Measurements from ENCODE around the gene PHACTR1.

Gene PHACTR1

GRCh38 chr6:13004601-13005000 is 288.0 kb downstream of the PHACTR1 start:
- DNase-seq = no peak

DNA sequence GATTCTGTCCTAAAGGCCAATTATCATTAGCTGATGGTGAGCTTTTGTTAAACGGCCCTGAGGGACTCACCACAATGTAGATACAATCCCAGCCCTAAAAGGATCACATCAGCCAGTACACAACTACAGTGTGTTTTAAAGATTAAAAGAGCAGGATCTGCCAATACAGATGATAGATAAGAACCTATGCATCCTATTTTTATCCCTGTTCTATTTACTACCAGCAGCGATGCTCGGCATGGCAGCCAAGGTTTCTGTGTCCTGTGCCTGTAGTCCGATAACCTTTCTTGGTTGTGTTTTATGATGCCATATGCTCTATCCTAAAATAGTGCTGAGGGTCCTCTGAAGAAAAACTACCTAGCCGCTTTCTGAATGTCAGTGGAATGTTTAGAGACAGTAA is 289.4 kb downstream of the PHACTR1 start:
- no peak for DNase-seq

DNA sequence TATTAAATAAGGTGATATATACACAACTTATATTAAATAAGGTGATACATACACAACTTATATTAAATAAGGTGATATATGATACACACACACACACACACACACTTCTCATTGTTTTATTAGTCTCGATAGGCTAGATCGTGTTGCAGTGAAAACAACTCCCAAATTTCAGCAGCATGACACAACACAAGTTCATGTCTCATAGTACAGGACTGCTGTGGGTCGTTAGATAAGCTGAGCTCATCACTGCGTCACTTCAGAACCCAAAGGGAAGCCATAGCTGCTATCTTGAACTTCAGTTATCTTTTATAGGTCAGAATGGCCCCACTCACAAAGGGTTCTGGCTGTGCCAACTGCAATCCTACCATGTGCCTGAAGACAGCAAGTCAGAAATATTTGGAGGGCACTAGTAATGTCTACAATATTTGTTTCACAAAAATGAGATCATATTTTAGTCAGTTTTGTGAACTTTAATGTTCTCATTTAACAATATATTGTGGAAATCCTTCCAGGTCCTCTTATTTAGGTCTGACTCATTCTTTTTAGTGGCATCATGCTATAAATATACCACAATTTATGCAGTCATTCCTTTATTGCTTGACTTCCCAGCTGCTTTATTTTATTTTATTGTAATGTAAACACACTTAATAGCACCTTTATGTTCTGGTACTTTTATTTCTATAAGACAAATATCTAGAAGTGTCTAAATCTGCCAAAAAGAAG is 290.2 kb downstream of the PHACTR1 start:
- DNase-seq = no peak

GRCh38 chr6:13007744-13008143 is 291.2 kb downstream of the PHACTR1 start:
- no peak for DNase-seq

DNA sequence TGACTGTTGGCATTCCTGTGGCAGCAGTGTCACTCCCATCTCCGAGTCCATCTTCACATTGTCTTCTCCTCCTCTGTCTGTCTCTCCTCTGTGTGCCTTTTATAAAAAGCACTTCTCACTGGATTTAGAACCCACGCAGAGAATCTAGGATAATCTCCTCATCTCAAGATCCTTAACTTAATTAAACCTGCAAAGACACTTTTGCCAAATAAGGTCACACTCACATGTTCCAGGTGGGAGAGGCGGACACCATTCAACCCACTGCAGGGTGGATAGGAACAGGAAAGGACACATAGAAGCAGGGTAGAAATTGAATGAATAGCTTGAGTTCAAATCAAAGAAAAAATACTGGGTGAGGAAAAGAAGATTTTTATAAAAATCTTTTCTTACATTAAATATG is 292.5 kb downstream of the PHACTR1 start:
- DNase-seq = no peak

GRCh38 chr6:13009461-13009860 is 292.9 kb downstream of the PHACTR1 start:
- no peak for DNase-seq

DNA sequence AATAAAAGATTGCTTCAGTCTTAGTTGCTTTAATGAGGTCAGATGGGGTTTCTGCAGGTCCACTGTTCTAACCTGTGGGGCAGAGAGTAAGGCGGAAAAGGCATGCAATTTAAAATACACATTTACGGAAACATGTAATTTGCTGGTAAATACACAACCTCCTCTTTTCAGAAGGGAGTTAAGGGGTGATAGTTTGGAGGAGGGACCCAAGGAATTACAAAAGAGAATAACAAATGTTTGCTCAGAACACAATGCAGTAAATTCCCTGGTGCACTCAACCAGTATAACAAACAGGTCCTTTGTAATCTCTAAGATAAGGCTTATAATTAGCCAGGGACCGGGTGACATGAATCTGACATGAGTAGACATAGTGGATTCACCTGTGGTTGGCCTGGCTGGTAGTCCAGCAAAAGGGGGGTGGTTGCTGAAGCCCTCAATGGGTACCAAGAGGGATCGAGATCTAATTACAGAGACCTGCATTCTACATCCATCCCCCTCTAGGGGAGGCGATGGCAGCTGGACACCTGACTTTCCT is 295.1 kb downstream of the PHACTR1 start:
- no peak for DNase-seq

DNA sequence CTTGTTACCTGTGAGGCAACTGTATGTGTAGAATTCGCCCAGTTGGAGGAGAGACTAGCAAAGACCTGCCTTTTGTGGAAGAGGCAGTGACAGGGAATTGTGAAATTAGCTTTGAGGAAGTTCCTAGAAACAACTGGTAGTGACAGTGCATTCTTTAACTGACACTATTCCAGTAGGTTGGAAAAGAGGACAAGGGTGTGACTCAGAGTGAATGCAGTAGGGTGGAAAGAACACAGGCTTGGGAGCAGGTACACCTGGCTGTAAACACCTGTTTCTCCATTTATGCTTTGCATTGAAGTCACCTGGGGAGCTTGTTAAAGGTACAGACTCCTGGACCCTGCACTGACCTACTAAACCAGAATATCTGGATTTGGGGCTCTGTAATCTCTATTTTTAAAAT is 295.7 kb downstream of the PHACTR1 start:
- DNase-seq = no peak

- no peak for DNase-seq
Observed at GRCh38 chr6:13012977-13013680, 296.6 kb downstream of the PHACTR1 start.

DNA sequence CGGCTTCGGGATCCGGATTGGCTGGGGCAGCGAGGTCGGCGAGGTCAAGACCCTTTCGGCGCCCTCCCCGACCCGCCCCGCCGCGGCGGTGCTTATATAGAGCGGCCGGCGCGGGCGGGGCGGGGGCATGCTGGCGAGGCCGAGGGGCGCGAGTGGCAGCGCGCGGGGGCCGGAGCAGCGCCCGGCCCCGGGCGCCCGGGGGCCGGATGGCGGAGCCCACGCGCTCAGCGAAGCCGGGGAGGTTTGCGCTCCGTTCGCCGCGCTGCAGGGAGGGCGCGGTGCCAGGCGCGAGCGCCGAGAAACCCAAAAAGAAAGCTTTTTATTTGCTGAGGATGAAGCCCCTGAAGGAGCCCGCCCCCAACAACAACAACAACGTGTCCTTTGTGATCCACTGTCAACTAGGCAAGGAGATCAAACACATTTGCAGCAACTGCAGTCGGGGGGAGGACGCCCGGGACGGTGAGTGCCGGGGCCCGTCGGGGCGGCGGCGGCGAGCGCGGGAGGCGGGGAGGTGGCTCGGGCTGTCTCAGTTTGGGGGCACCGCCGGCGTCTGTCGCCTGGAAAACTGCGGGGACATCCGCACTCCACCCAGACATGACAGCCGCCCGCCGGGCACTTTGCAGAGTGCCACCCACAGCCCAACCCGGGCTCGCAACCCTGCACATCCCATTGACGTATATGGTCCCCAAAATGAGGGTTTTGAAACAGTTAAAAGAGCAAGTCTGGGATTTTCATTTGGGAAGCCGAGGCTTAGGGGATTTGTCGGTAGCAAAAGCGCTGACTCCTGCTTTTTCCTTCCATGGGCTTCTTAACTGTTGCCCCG is 297.3 kb downstream of the PHACTR1 start:
- no peak for DNase-seq

- no peak for DNase-seq
Observed at GRCh38 chr6:13014504-13015378, 298.2 kb downstream of the PHACTR1 start.

- DNase-seq = no peak
Observed at GRCh38 chr6:13015379-13015681, 298.8 kb downstream of the PHACTR1 start.

GRCh38 chr6:13024616-13025015 is 308.0 kb downstream of the PHACTR1 start:
- no peak for DNase-seq

GRCh38 chr6:13025893-13026499 is 309.4 kb downstream of the PHACTR1 start:
- DNase-seq = no peak

DNA sequence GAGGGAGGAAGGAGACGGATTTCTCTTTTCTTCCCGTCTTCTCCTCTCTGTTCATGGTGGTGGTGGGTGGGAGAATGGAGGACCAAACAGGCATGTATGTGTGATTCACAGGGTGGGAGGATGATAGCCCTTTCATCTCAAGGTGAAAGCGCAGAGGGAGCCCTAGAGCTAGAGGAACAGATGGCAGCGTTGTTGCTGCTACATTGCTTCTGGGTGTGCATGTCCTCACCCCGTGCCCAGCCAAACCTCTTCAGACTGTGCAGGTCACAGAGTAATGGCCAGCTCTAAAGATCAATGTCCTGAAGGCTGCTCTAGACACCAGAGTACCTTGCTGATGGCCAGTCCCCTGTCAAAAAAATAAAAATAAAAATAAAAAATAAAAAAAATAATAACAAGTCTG is 310.0 kb downstream of the PHACTR1 start:
- no peak for DNase-seq

DNA sequence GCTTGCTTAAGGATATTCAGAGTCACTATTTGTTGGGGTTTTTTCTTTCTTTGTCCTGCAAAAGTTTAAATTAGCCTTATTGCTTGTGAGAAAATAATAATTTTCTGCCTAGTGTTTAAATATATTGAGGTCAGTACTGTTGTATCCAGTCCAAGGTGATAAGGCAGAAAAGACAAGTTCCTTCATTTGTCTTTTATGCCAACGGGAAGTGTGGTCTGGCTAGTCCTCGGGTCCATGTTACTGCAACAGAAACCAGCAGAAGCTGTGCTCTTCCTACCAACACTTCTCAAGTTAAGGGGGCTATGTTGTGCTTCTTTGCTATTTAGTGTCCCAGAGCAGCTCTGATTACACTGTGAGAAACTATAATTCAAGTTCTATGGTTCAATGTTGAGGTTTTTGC is 310.6 kb downstream of the PHACTR1 start:
- no peak for DNase-seq

DNA sequence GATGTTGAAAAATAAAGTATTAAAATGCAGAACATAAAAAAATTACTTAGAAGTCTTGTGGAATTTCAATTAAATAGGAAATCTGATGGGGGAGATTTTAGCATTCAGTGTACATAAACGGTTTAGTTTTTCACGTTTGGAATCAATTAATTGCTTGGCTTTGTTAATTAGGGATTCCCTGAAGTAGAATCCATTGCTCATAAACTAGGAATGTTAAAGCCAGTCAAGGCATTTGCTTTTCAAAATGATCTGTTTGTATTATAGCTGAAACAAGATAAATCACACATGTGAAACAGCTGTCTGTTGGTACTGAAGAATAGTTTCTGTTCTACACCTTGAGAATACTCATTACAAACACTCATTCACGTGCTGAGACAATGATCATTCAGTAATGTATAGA is 313.8 kb downstream of the PHACTR1 start:
- DNase-seq = no peak

- DNase-seq = no peak
Observed at GRCh38 chr6:13032566-13032965, 316.0 kb downstream of the PHACTR1 start.

GRCh38 chr6:13033145-13033544 is 316.6 kb downstream of the PHACTR1 start:
- no peak for DNase-seq

DNA sequence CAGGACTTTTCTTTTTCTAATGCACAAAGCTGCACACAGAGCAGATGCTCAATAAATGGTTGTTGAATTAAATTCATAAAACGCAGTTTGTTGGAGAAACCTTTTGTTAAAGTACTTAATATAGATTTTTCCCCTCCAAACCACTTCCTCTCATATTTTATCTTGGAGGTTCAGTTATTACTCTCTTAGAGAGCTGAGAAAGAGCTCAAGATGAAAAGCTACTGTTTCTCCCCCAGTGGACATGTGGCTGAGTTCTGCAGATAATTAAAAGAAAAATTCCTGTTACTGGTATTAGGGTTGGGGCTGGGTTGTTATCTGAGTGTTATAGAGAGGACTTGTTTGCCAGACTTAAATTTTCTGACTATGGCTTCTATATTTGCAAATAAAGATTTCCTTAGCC is 317.7 kb downstream of the PHACTR1 start:
- no peak for DNase-seq

- DNase-seq = no peak
Observed at GRCh38 chr6:13035606-13036005, 319.0 kb downstream of the PHACTR1 start.

DNA sequence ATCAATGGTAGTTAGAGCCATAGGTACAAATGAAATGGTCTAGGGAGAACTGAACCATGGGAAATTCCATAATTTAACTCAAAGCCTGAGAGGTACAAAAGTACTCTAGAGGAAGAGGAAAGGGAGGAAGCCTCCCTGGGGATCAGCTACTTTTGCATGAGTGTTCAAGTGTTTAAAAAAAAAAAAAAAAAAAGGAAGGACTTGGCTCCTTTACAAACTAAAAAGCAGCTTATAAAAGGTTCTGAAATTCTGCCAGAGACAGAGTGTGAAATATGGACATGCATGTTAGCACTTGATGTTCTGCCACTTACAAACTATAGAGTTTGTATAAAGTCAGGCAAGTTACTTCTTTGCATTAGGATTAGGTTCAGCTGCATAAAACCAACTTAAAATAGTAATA is 321.7 kb downstream of the PHACTR1 start:
- DNase-seq = no peak

All from activated naive CD4-positive, alpha-beta T cell treated with Interleukin-2 at 50 U/mL for 16 hours (primary cell).